GM10266 (cell line): ENCODE data around the gene ECEL1.

Experiments
- DNase-seq: peaks from one replicate; pipeline ENCODE4 v3.0.0; 2012; ENCODE audit errors: extremely low spot score
- CTCF ChIP-seq: IDR thresholded peaks from 2 replicates; pipeline ENCODE4 v1.5.1; 2012; ENCODE audit warnings: mild to moderate bottlenecking, low read depth; ENCODE audit not compliant: control insufficient read depth, insufficient read depth; ENCODE audit errors: missing control alignments

ECEL1 gene

GRCh38 chr2:232491139-232491780, 3.6 kb upstream of the ECEL1 start:
- DNase-seq, result no peak
- TF ChIP-seq CTCF, result no peak

- DNase-seq, result no peak
- TF ChIP-seq CTCF, result no peak
Measured at GRCh38 chr2:232490221-232491138, 2.8 kb upstream of the ECEL1 start.

GRCh38 chr2:232489516-232490220, 2.0 kb upstream of the ECEL1 start:
- no peak for TF ChIP-seq CTCF
- DNase-seq, result no peak

GRCh38 chr2:232488721-232489300, 1.2 kb upstream of the ECEL1 start:
- TF ChIP-seq CTCF, result no peak

GRCh38 chr2:232488097-232488711, 570 bp upstream of the ECEL1 start:
- no peak for TF ChIP-seq CTCF
- no peak for DNase-seq

More at GRCh38 chr2:232488721-232489300, 1.2 kb upstream of the ECEL1 start:
- DNase-seq, result no peak

DNA sequence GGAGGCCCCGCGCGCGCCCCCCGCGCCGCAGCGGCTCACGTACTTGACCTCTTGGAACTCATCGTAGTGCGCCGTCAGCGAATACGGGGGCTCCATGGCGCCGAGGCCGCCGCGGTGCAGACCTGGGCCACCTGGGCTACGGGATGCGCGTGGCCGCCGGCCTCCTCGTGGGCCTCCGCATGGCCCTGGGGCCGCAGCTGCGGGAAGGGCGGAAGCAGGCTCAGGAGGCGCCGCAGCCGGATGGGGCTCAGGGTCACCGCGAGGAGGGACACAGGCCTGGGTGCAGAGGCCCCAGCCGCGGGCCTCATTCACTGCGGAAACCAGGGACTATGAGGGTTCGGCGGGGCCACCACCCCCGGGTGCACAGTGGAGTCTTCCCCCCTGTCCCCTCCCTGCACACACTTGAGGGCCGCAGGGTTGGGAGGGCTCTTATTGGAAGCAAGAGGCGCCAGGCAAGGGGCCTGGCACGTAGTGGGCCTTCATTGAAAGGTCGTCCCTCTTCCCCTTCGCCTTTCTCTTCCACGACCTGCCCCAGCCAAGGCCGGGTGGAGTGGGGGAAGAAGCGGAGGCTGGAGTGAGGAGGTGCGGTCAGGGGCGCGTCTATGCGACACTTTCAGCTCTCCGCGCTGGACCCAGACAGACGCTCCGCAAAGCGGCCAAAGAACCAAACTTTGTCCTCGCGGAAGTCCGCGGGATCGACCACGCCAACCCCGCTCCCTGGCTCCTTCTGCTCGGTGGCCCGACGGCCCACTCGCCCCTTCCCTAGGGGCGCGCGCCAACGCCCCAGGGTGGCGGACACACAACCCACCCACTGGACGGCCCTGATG, 863 bp downstream of the ECEL1 start:
- TF ChIP-seq CTCF, result no peak
- DNase-seq, result no peak
